Kidney glomerular epithelial cell (primary cell): ENCODE data around the gene AGXT.

Experiments
- DNase-seq: peaks from one replicate; lab custom pipeline; 2025; lab: John Stamatoyannopoulos, UW

Gene AGXT

GRCh38 chr2:240928476-240929363 is 60.1 kb downstream of the AGXT start:
- DNase-seq: no peak

GRCh38 chr2:240929364-240930095 is 60.9 kb downstream of the AGXT start:
- no peak for DNase-seq
